ENCODE measurements around the gene FGF7. TPM values are rescaled to one million over a fixed set of nuclear protein-coding genes. Genes with fewer than 3 reads are reported as not detected.

The FGF7 gene
- total and polyA plus RNA-seq, 10 of the 15 experiments (the other 5 are each of a cell fraction or from before 2014, with no cell fraction given): 0.08 TPM; not detected in 9

GRCh38 chr15:49436751-49437150 is 13.7 kb downstream of the FGF7 start:
- DNase-seq (ENCODE audit: low read depth, low spot score) (no peak), FAIRE-seq (no peak), ATAC-seq (no peak)
- ChIA-PET SMC1A (ENCODE audit: uncharacterized antibody, unreplicated experiment) (interaction anchor here (1.2 to 2.5 kb wide), 2 partner anchors 14 to 35 kb away, joined by 3 to 9 read pairs; partner anchors contain the start of gene FGF7), CTCF (interaction anchor here (1.3 kb wide), 1 partner anchor 568 kb away, joined by 3 read pairs; no protein-coding TSS in a partner anchor), POLR2A (no interaction called here), RAD21 (ENCODE audit: unreplicated experiment) (no interaction called here)
- H3K27ac ChIP-seq (ENCODE audit: control insufficient read depth, insufficient read depth): no peak overlapping the region
- no peaks in the 10 kb centered on the region for H3K79me2 ChIP-seq (ENCODE audit: control insufficient read depth, insufficient read depth, low read length)
- no peak overlapping the region for H2AFZ ChIP-seq (ENCODE audit: control insufficient read depth, low read depth, low read length)
- no peak overlapping the region for H3K9ac ChIP-seq (ENCODE audit: control insufficient read depth, insufficient read depth, low read length)
- peaks cover 4% of the 10 kb centered on the region; the same call in 1 of the 2 replicates for H3K4me1 ChIP-seq (ENCODE audit: control insufficient read depth, insufficient read depth, low read length)
- H3K4me2 ChIP-seq (ENCODE audit: control insufficient read depth, insufficient read depth): no peak overlapping the region
- H4K20me1 ChIP-seq (ENCODE audit: control insufficient read depth, insufficient read depth): no peaks in the 10 kb centered on the region
- WGBS (ENCODE audit: insufficient coverage, insufficient replicate concordance, low lambda C conversion rate, missing lambda C conversion rate): 76% methylated on average over 2 of the region's 2 CpGs
- H3K36me3 ChIP-seq (ENCODE audit: control insufficient read depth in 2 of 2, insufficient read depth in 2 of 2, low read length in 1 of 2): no peaks in the 10 kb centered on the region
- intact Hi-C loops (cut with micrococcal nuclease; ENCODE audit: unreplicated experiment) (no loop called here), in situ Hi-C loops (cut with MboI) (no loop called here)
- no peak overlapping the region for H3K4me3 ChIP-seq
- TF ChIP-seq RB1 (IDR thresholded peaks at IDR 0.05; ENCODE audit: borderline replicate concordance): no peak
- no peak for TF ChIP-seq ZNF274 (IDR thresholded peaks at IDR 0.05; ENCODE audit: insufficient read depth, insufficient read length)
- no peak for TF ChIP-seq ZBTB11 (CRISPR knock-in tag; IDR thresholded peaks at IDR 0.05)
- no peak for TF ChIP-seq PAX8 (IDR thresholded peaks at IDR 0.05)
- TF ChIP-seq RBBP5 (conservative IDR thresholded peaks at IDR 0.05): no peak
- no peak for TF ChIP-seq BCL11A (IDR thresholded peaks at IDR 0.05; ENCODE audit: low read depth, low read length)
- TF ChIP-seq RUNX3 (IDR thresholded peaks at IDR 0.05; ENCODE audit: low read length): no peak
- no peak for TF ChIP-seq POLR2AphosphoS5 (IDR thresholded peaks at IDR 0.05; ENCODE audit: low read length)
- no peak for TF ChIP-seq ASH2L (IDR thresholded peaks at IDR 0.05; ENCODE audit: borderline replicate concordance, low read depth)
- no peak for TF ChIP-seq BHLHE40 (IDR thresholded peaks at IDR 0.05; ENCODE audit: borderline replicate concordance in 1 of 2, low read depth in 2 of 2, low read length in 1 of 2)
- TF ChIP-seq PML (IDR thresholded peaks at IDR 0.05; ENCODE audit: low read length): no peak
- TF ChIP-seq RCOR1 (conservative IDR thresholded peaks at IDR 0.05; ENCODE audit: low read depth, low read length): no peak
- H3K9me3 ChIP-seq (replicated peaks; ENCODE audit: control insufficient read depth, insufficient read depth, low read length): no peaks in the 10 kb centered on the region
- no TSS peak for BruUV-seq (replicated peaks)
- H3K27me3 ChIP-seq (replicated peaks in 1 of 2; ENCODE audit: control insufficient read depth in 2 of 2, insufficient read depth in 2 of 2, low read length in 1 of 2): no peaks in the 10 kb centered on the region
